H1 (cell line): ENCODE results near the gene LHFPL3. TPM values are rescaled to one million over a fixed set of nuclear protein-coding genes. Genes with fewer than 3 reads are reported as not detected.
"Not testable (repeated sequence)": the region's sequence is repeated elsewhere in the genome, so short reads cannot be mapped to it uniquely, and the experiment has no call there.

ENCODE experiments used
- CTCF ChIA-PET: fragments of 300-600 bp; sonication (Branson Sonifier 250); formaldehyde crosslinking; loops from one replicate; lab custom pipeline; 2021; ENCODE audit not compliant: partially characterized antibody; lab: Charles Lee
- POLR2A ChIA-PET: fragments of 300-600 bp; sonication (Branson Sonifier 250); formaldehyde crosslinking; loops from one replicate; lab custom pipeline; 2021; ENCODE audit warnings: inconsistent platforms; ENCODE audit not compliant: partially characterized antibody; lab: Charles Lee
- DNase-seq, 2 experiments: peaks; one replicate each; pipeline versions ENCODE4 v3.0.0 to v3.0.0-alpha.2; 2010 to 2022; ENCODE audit warnings: low spot score in 2 of 2, low read depth in 1 of 2, mixed read lengths in 1 of 2
- FAIRE-seq: peaks from 2 replicates; lab custom pipeline; 2011; peaks lifted over from hg19 to GRCh38; lab: Jason Lieb, UNC
- H2AFZ ChIP-seq: 2 replicates; pipeline ENCODE4 v1.8.1; 2012; ENCODE audit warnings: low read length, inconsistent platforms
- H2AK5ac ChIP-seq: 2 replicates; pipeline ENCODE4 v1.6.1; 2013; ENCODE audit warnings: low read depth, low read length
- H2BK120ac ChIP-seq: replicated peaks from 2 replicates; pipeline ENCODE3; 2013; ENCODE audit warnings: low read depth, low read length, inconsistent platforms
- H2BK12ac ChIP-seq: 2 replicates; pipeline ENCODE4 v1.6.1; 2013; ENCODE audit warnings: low read depth, low read length
- H2BK15ac ChIP-seq: 2 replicates; pipeline ENCODE4 v1.6.1; 2013; ENCODE audit warnings: low read length
- H2BK20ac ChIP-seq: 2 replicates; pipeline ENCODE4 v1.6.1; 2013; ENCODE audit warnings: low read length
- H2BK5ac ChIP-seq: 2 replicates; pipeline ENCODE4 v1.6.1; 2013; ENCODE audit warnings: low read depth, low read length
- H3K14ac ChIP-seq: 2 replicates; pipeline ENCODE4 v1.6.1; 2013; ENCODE audit warnings: inconsistent platforms; ENCODE audit not compliant: insufficient read length
- H3K18ac ChIP-seq: 2 replicates; pipeline ENCODE4 v1.6.1; 2013; ENCODE audit warnings: low read length; ENCODE audit errors: extremely low read depth
- H3K23ac ChIP-seq: 2 replicates; pipeline ENCODE4 v1.6.1; 2013; ENCODE audit warnings: inconsistent platforms; ENCODE audit not compliant: insufficient read length
- H3K23me2 ChIP-seq: 2 replicates; pipeline ENCODE4 v1.6.1; 2013; ENCODE audit warnings: low read depth, low read length
- H3K27ac ChIP-seq: 2 replicates; pipeline ENCODE4 v1.6.1; 2011; ENCODE audit warnings: low read depth, low read length, inconsistent platforms
- H3K27me3 ChIP-seq, 4 experiments: replicated peaks in 1 of 4; 1 replicate in 1 of 4; 2 replicates in 3 of 4; pipeline versions ENCODE4 v1.6.1 to v1.8.1; 2011 to 2013; ENCODE audit warnings: low read length in 3 of 4, mild to moderate bottlenecking in 3 of 4, inconsistent platforms in 2 of 4, mixed read lengths in 2 of 4, moderate library complexity in 1 of 4; ENCODE audit not compliant: control insufficient read depth in 3 of 4, insufficient read depth in 3 of 4; ENCODE audit errors: extremely low read depth in 1 of 4
- H3K36me3 ChIP-seq, 4 experiments: 2 replicates each; pipeline versions ENCODE4 v1.6.1 to v1.8.1; 2011 to 2013; ENCODE audit warnings: mild to moderate bottlenecking in 4 of 4, low read length in 3 of 4, moderate library complexity in 2 of 4, control low read depth in 1 of 4, inconsistent platforms in 1 of 4; ENCODE audit not compliant: insufficient read depth in 4 of 4, control insufficient read depth in 2 of 4
- H3K4ac ChIP-seq: replicated peaks from 2 replicates; pipeline ENCODE3; 2013; ENCODE audit warnings: low read length, low read depth, mixed read lengths, inconsistent platforms; ENCODE audit not compliant: insufficient read length
- H3K4me1 ChIP-seq, 4 experiments: replicated peaks in 1 of 4; 1 replicate in 1 of 4; 2 replicates in 3 of 4; pipeline versions ENCODE4 v1.6.1 to v1.8.1; 2011 to 2013; ENCODE audit warnings: low read length in 3 of 4, inconsistent platforms in 2 of 4, mixed read lengths in 1 of 4; ENCODE audit not compliant: insufficient read depth in 4 of 4, control insufficient read depth in 3 of 4
- H3K4me2 ChIP-seq, 2 experiments: 2 replicates each; pipeline versions ENCODE4 v1.6.1 to v1.8.1; 2011 to 2013; ENCODE audit warnings: low read depth in 2 of 2, low read length in 2 of 2, control low read depth in 1 of 2, inconsistent platforms in 1 of 2, mild to moderate bottlenecking in 1 of 2; ENCODE audit not compliant: insufficient read depth in 1 of 2
- H3K4me3 ChIP-seq, 4 experiments: fragments of 200-600, 300-600 bp in 1 of 4; sonication (generic), shearing (Covaris generic), sonication (Bioruptor Twin) in 1 of 4; 2 replicates each; pipeline versions ENCODE4 v1.5.1 to v1.8.1; 2011 to 2016; ENCODE audit warnings: low read length in 4 of 4, low read depth in 3 of 4, control low read depth in 2 of 4, inconsistent platforms in 2 of 4, mild to moderate bottlenecking in 2 of 4, mixed read lengths in 1 of 4, moderate library complexity in 1 of 4; ENCODE audit not compliant: insufficient read depth in 2 of 4; ENCODE audit errors: extremely low read depth in 1 of 4
- H3K56ac ChIP-seq: replicated peaks from 2 replicates; pipeline ENCODE3; 2013; ENCODE audit warnings: low read depth, mild to moderate bottlenecking, mixed read lengths, low read length, inconsistent platforms; ENCODE audit not compliant: insufficient read length
- H3K79me1 ChIP-seq: 2 replicates; pipeline ENCODE4 v1.6.1; 2013; ENCODE audit warnings: low read depth, low read length, control low read depth
- H3K79me2 ChIP-seq, 2 experiments: 2 replicates each; pipeline versions ENCODE4 v1.6.1 to v1.8.1; 2012 to 2013; ENCODE audit warnings: low read length in 2 of 2, mild to moderate bottlenecking in 2 of 2, inconsistent platforms in 1 of 2; ENCODE audit not compliant: insufficient read depth in 2 of 2, control insufficient read depth in 1 of 2
- H3K9ac ChIP-seq, 4 experiments: replicated peaks in 1 of 4; 1 replicate in 1 of 4; 2 replicates in 3 of 4; pipeline versions ENCODE4 v1.6.1 to v1.8.1; 2011 to 2013; ENCODE audit warnings: low read depth in 3 of 4, low read length in 3 of 4, control low read depth in 2 of 4, mild to moderate bottlenecking in 2 of 4, moderate library complexity in 2 of 4, inconsistent platforms in 1 of 4; ENCODE audit errors: extremely low read depth in 1 of 4
- H3K9me3 ChIP-seq, 2 experiments: 2 replicates each; pipeline versions ENCODE4 v1.6.1 to v1.8.1; 2012 to 2013; ENCODE audit warnings: mild to moderate bottlenecking in 2 of 2, moderate library complexity in 2 of 2, control low read depth in 1 of 2, inconsistent platforms in 1 of 2, low read depth in 1 of 2, low read length in 1 of 2, mixed read lengths in 1 of 2; ENCODE audit not compliant: insufficient read depth in 2 of 2
- H4K20me1 ChIP-seq, 2 experiments: replicated peaks in 1 of 2; 2 replicates each; pipeline versions ENCODE3 to v1.8.1; 2011 to 2013; ENCODE audit warnings: inconsistent platforms in 2 of 2, low read length in 2 of 2, mild to moderate bottlenecking in 1 of 2; ENCODE audit not compliant: insufficient read depth in 2 of 2, control insufficient read depth in 1 of 2
- H4K5ac ChIP-seq: 2 replicates; pipeline ENCODE4 v1.6.1; 2013; ENCODE audit warnings: low read length, low read depth, mixed read lengths, inconsistent platforms; ENCODE audit not compliant: insufficient read length
- H4K8ac ChIP-seq: 2 replicates; pipeline ENCODE4 v1.8.0; 2013; ENCODE audit warnings: mild to moderate bottlenecking, moderate library complexity, low read length, inconsistent platforms; ENCODE audit not compliant: insufficient read depth; ENCODE audit errors: extremely low read depth
- H4K91ac ChIP-seq: replicated peaks from 2 replicates; pipeline ENCODE3; 2013; ENCODE audit warnings: low read length, mixed read lengths, inconsistent platforms; ENCODE audit not compliant: insufficient read length
- WGBS, 2 experiments: shearing (Covaris generic) in 1 of 2; methylation state at CpG; one replicate each; pipeline versions ENCODE4 v1.1.6 to v1.1.7; 2013 to 2015; ENCODE audit warnings: low lambda C conversion rate in 2 of 2, mixed read lengths in 2 of 2, inconsistent platforms in 1 of 2, low coverage in 1 of 2, missing lambda C conversion rate in 1 of 2; ENCODE audit not compliant: insufficient replicate concordance in 2 of 2, insufficient coverage in 1 of 2, insufficient read length in 1 of 2; ENCODE audit errors: extremely low coverage in 1 of 2, missing lambda C conversion rate in 1 of 2; 5-methylcytosine and 5-hydroxymethylcytosine counted together
- polyA plus RNA-seq, 7 experiments: library from polyadenylated mRNA; depleted of rRNA in 3 of 7; stranded (reverse) in 5 of 7; unstranded in 2 of 7; fragments of >200 nt in 5 of 7; fragments of 200-250 nt in 2 of 7; gene quantifications; 1 replicate in 5 of 7; 2 replicates in 1 of 7; 4 replicates in 1 of 7; pipeline versions ENCODE4 v1.2.1 to v1.2.3, GENCODE V29; 2011 to 2013; ENCODE audit warnings: missing spikeins in 2 of 7, mixed read lengths in 2 of 7
- total RNA-seq: library from RNA; stranded (reverse); fragmentation: NEBNext Ultra II Directional; extraction: Animal tissue kit (Norgen Biotek cat#: 25700); gene quantifications from 2 replicates; pipeline ENCODE4 v1.2.1, GENCODE V29; 2021

The LHFPL3 gene
- total and polyA plus RNA-seq, 2 of the 8 experiments (the other 6 are each of a cell fraction or from before 2014, with no cell fraction given), result 0.24 to 0.50 TPM

- H3K4me3 ChIP-seq, H3K79me1 ChIP-seq, H3K56ac ChIP-seq, POLR2A ChIA-PET, DNase-seq, H2AFZ ChIP-seq, H3K9me3 ChIP-seq, H2BK20ac ChIP-seq, H3K36me3 ChIP-seq, H2BK120ac ChIP-seq, H3K23ac ChIP-seq, H4K8ac ChIP-seq, H4K20me1 ChIP-seq, H2BK12ac ChIP-seq, H4K5ac ChIP-seq, H3K4ac ChIP-seq, H2BK5ac ChIP-seq, H3K4me1 ChIP-seq, H2BK15ac ChIP-seq, H3K79me2 ChIP-seq, CTCF ChIA-PET, H4K91ac ChIP-seq, H3K9ac ChIP-seq, H3K18ac ChIP-seq, FAIRE-seq, H3K27ac ChIP-seq, H3K27me3 ChIP-seq, H3K23me2 ChIP-seq, H3K14ac ChIP-seq, H3K4me2 ChIP-seq, H2AK5ac ChIP-seq: not testable (repeated sequence)
- 60% methylated on average over 1 of the region's 2 CpGs; no CpG with 5 or more reads in 1 of the 2 experiments for WGBS, 2 experiments
Observed at GRCh38 chr7:104281685-104282084, 46.7 kb upstream of the LHFPL3 start.
